NAMALWA (cell line): ENCODE measurements around the gene VAMP7.
A peak's percentile ranks its signal among the peaks of the same experiment; 100 is the strongest.
"Not testable (repeated sequence)": the region's sequence is repeated elsewhere in the genome, so short reads cannot be mapped to it uniquely, and the experiment has no call there.

Experiments
- DNase-seq: peaks from one replicate; pipeline ENCODE4 v3.0.0-alpha.2; 2015; ENCODE audit warnings: low spot score

Gene VAMP7

GRCh38 chrX:155907661-155908060, 26.5 kb downstream of the VAMP7 start:
- not testable (repeated sequence) for DNase-seq

- DNase-seq: no peak
Observed at GRCh38 chrX:155923200-155923599, 42.1 kb downstream of the VAMP7 start.

- not testable (repeated sequence) for DNase-seq
Observed at GRCh38 chrX:155930852-155931618, 49.9 kb downstream of the VAMP7 start.

GRCh38 chrX:155938132-155938531, 57.0 kb downstream of the VAMP7 start:
- DNase-seq: no peak

GRCh38 chrX:155949098-155949497, 68.0 kb downstream of the VAMP7 start:
- DNase-seq: no peak

GRCh38 chrX:155951237-155951789, 70.2 kb downstream of the VAMP7 start:
- no peak for DNase-seq

GRCh38 chrX:155953055-155953454, 71.9 kb downstream of the VAMP7 start:
- DNase-seq: no peak

- no peak for DNase-seq
Observed at GRCh38 chrX:155954793-155955192, 73.6 kb downstream of the VAMP7 start.

- no peak for DNase-seq
Observed at GRCh38 chrX:155956099-155956498, 75.0 kb downstream of the VAMP7 start.

GRCh38 chrX:155956649-155957048, 75.5 kb downstream of the VAMP7 start:
- DNase-seq: no peak

GRCh38 chrX:155957843-155958242, 76.7 kb downstream of the VAMP7 start:
- DNase-seq: no peak

- no peak for DNase-seq
Observed at GRCh38 chrX:155959018-155959587, 78.0 kb downstream of the VAMP7 start.

- no peak for DNase-seq
Observed at GRCh38 chrX:155962906-155963305, 81.8 kb downstream of the VAMP7 start.

- DNase-seq: peak; percentile 59
Observed at GRCh38 chrX:155966876-155967275, 85.7 kb downstream of the VAMP7 start.

- DNase-seq: no peak
Observed at GRCh38 chrX:155967653-155968325, 86.6 kb downstream of the VAMP7 start.

GRCh38 chrX:155968326-155968661, 87.1 kb downstream of the VAMP7 start:
- DNase-seq: peak; percentile 2

GRCh38 chrX:155968791-155969190, 87.6 kb downstream of the VAMP7 start:
- DNase-seq: no peak

- DNase-seq: not testable (repeated sequence)
Observed at GRCh38 chrX:155971658-155972057, 90.5 kb downstream of the VAMP7 start.

- not testable (repeated sequence) for DNase-seq
Observed at GRCh38 chrX:155972241-155972640, 91.1 kb downstream of the VAMP7 start.

GRCh38 chrX:155983326-155983725, 102.2 kb downstream of the VAMP7 start:
- DNase-seq: no peak

- no peak for DNase-seq
Observed at GRCh38 chrX:155985208-155985607, 104.1 kb downstream of the VAMP7 start.

GRCh38 chrX:155986995-155987394, 105.8 kb downstream of the VAMP7 start:
- DNase-seq: not testable (repeated sequence)

- DNase-seq: no peak
Observed at GRCh38 chrX:155988859-155989258, 107.7 kb downstream of the VAMP7 start.
